HG02981 (cell line): ENCODE measurements around the gene DMD.
"Not testable (repeated sequence)": the region's sequence is repeated elsewhere in the genome, so short reads cannot be mapped to it uniquely, and the experiment has no call there.

Source experiments
- ATAC-seq: cut with Tn5 transposase; IDR thresholded peaks from one replicate; pipeline ENCODE4 v1.9.1; 2021; ENCODE audit warnings: mild to moderate bottlenecking, moderate library complexity; ENCODE audit not compliant: unreplicated experiment

Gene DMD

GRCh38 chrX:33211356-33212260, at the start of gene DMD:
DMD (minus strand) TSS chrX:33211549; CDS start chrX:33211312, 237 bp downstream.
- no peak for ATAC-seq

GRCh38 chrX:33252306-33252825, 41.0 kb upstream of the DMD start:
- ATAC-seq = no peak

GRCh38 chrX:33218819-33219218, 7.5 kb upstream of the DMD start:
- ATAC-seq = no peak

DNA sequence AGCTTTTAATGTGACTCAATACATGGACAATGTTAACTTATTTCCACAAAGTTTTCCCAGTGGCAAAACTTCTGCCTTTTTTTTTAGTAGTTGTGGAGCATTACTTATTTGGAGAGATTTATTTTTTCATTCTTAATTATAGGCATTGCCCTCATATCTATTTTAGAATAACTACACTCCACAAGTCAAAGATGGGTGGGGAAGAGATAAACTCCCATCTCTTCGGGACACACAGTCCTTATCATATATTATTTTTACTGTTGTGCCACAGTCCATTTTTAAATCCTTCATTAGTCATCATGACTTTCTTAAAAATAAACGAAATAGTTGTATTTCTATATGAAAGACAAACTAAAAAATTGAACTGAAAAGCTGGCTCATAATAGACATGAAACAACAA, 1.2 kb downstream of the DMD start:
- no peak for ATAC-seq

GRCh38 chrX:33207056-33207455, 4.3 kb downstream of the DMD start:
- no peak for ATAC-seq

DNA sequence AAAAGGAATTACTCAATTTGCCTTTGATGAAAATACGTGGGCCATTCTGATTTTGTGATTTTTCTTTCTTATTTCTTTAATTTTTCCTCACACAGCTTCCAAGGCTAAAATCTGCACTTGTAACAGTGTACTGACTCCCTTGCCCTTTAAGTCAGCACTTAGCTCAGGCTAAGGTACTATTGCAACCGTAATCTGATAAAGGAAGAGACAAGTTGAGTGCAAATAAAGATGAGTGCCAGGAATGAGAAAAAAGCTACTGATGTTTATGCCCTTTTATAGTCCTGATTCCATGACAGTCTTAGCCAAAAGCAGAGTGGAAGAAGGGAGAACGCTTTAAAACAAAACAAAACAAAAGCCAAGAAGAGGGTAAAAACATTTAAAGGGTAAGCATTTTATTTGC, 6.0 kb downstream of the DMD start:
- ATAC-seq = no peak

- no peak for ATAC-seq
Measured at GRCh38 chrX:33204889-33205288, 6.5 kb downstream of the DMD start.

GRCh38 chrX:33198561-33199279, 12.6 kb downstream of the DMD start:
- no peak for ATAC-seq

- ATAC-seq = no peak
Measured at GRCh38 chrX:33195698-33196097, 15.7 kb downstream of the DMD start.

GRCh38 chrX:33194876-33195433, 16.4 kb downstream of the DMD start:
- no peak for ATAC-seq

DNA sequence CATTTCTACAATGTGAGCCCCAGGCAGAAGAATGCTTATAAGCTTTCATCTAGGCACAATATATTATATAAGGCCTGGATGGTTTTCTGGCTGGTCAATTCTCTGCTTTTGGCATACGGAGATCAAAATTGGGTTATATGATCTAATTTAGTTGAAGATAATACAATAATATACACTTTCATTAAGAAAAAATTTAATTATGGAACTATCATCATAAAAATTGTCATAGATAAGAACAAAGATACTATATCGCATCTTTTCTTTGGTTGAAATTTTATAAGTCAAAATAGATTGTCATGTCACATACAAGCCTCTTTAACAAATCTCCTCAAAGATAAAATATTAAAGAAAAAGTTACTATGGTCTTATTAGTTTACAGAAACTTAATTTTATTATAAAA, 17.1 kb downstream of the DMD start:
- ATAC-seq = no peak

- ATAC-seq = no peak
Measured at GRCh38 chrX:33190016-33190415, 21.3 kb downstream of the DMD start.

- no peak for ATAC-seq
Measured at GRCh38 chrX:33188881-33189280, 22.5 kb downstream of the DMD start.

- no peak for ATAC-seq
Measured at GRCh38 chrX:33188286-33188685, 23.1 kb downstream of the DMD start.

DNA sequence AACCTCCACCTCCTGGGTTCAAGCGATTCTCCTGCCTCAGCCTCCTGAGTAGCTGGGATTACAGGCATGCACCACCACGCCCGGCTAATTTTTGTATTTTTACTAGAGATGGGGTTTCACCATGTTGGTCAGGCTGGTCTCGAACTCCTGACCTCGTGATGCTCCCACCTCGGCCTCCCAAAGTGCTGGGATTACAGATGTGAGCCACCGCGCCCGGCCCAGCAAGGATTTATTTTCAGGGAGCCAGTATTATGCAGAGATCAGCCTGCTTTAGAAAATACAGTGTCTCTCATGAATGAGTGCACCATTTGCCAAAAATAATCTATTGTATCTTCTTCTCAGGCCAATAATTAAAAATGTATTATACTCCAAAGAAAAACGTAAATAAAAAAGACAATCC, 26.5 kb downstream of the DMD start:
- not testable (repeated sequence) for ATAC-seq

- ATAC-seq = no peak
Measured at GRCh38 chrX:33183361-33183760, 28.0 kb downstream of the DMD start.

DNA sequence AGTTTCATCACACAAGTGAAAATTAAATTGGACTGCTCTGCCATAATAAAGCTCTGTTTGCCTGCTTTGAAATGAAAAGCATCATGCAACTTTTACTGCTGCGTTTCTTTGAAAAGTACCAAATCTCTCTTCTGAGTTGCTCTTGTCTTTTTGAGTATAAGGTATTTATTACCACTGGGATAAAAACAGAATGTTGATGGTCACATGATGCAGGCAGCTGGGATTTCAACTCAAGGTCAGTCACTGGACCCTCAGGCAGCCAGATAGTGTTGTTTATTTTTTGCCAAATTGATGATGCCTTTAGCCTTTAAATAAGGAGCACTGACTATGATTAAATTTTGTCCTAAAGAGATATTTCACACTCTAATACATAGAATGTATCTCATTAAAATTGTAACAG, 32.7 kb downstream of the DMD start:
- no peak for ATAC-seq

DNA sequence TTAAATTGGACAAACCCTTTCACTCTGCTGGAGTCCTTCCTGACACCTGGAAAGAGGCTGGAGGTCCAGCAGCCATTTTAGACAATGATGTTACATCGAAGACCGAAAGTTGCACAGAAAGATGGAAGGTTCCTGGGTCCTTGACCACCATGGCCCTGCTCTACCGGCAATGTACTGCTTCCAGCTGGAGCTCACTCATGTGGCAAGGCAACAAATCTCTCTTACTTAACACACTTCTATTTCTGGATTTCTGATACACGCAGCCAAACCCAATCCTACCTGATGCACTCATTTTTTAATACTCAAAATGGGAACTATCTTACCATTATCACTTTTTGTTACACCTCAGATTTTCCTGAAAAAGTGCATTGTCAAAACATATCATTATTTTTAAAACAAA, 33.1 kb downstream of the DMD start:
- ATAC-seq = no peak

DNA sequence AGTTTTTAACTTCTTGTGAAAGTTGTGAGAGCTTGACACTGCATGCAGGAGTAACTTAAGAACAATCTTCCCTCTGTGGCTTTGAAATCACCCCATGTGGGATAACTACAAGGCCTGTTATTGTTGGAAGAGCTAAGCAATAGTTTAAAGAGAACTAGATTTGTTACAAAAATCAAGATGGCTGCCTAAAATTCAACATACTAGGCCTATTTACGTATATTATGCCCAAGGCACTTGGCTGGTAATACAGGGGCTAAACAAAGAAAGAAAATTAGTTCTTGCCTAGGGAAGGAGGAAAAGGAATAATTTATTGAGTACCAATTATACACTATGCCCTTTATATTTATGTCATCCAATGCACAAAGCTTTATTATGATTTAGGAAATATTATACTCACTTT, 36.1 kb downstream of the DMD start:
- no peak for ATAC-seq

- no peak for ATAC-seq
Measured at GRCh38 chrX:33171041-33171440, 40.3 kb downstream of the DMD start.

DNA sequence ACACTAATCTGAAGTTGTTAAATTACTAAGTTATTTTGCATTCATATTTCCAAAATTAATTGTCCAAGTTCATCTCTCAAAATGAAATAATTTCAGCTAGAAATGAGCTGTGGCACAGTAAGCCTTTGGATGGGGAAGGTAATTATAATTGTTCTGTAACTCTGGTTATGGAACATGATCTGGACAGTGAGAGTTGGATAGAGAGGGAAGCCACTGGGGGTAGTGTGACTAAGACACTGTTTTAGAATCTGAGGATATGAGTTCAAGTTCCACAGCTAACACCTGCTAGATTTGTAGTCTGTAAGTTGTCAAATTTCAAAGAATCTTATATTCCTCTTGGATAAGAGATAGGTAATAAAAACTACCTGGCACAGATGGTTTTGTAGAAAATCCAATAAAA, 49.5 kb downstream of the DMD start:
- no peak for ATAC-seq

- ATAC-seq = no peak
Measured at GRCh38 chrX:33160273-33160672, 51.1 kb downstream of the DMD start.
